DMS153 (cell line): Measurements from ENCODE around the gene SYTL2.
"Not testable (repeated sequence)": the region's sequence is repeated elsewhere in the genome, so short reads cannot be mapped to it uniquely, and the experiment has no call there.

Experiments used
- DNase-seq: peaks from one replicate; lab custom pipeline; 2025; lab: John Stamatoyannopoulos, UW

The SYTL2 gene

DNA sequence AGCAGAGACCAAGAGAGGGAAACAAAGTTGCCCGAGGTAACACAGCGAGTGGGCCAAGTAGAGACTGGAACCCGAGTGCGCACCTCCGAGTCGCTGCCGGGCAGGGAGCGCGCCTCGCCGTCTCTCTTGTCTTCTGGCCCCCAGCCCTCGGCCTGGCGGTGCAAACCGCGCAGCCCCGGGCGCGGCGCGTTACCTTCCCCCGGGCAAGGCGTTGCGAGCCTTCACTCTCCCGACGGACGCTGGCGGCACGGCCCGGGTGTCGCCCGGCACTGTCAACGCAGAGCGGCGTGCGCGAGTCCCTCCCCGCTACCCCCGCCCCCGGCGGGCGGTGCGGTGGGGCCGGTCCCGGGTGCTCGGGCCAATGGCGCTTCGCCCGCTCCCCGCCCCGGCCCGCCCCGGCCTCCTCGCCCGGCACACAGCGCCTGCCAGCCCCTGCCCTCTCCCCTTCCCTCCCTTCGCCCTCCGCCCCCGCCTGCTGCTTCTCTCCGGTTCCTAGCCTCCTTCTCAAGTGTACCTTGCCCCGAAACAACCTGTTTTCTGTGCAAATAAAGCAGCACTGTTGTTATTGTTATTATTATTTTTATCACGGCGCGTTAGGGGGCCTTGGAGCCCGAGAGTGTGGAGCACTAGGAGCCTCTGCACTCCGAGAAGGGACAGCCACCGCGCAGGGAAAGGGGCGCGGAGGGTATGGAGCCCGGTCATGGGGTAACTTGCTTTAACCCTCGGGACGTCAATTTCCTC, at the start of gene SYTL2:
Gene SYTL2, minus strand, starts transcription at position 271 of the 741 bp plus-strand sequence. CDS start 53,416 bp downstream, outside the sequence.
- no peak for DNase-seq

- not testable (repeated sequence) for DNase-seq
These were observed 48.6 kb upstream of the SYTL2 start for GRCh38 chr11:85859541-85859940.

DNA sequence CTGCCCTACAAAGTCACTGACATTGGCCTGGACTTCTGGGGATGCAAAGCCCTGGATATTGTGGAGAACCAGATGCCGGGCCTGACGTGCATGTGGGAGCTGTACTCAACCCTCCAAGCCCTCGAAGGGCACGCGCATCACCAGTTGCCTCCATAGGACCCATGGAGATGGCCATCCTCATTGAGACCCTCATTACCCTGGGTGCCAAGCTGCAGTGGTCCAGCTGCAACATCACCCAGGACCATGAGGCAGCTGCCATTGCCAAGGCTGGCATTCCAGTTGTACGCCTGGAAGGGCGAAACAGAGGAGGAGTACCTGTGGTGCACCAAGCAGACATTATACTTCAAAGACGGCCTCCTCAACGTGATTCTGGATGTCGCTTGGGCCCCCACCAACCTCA, 46.2 kb upstream of the SYTL2 start:
- DNase-seq = no peak

DNA sequence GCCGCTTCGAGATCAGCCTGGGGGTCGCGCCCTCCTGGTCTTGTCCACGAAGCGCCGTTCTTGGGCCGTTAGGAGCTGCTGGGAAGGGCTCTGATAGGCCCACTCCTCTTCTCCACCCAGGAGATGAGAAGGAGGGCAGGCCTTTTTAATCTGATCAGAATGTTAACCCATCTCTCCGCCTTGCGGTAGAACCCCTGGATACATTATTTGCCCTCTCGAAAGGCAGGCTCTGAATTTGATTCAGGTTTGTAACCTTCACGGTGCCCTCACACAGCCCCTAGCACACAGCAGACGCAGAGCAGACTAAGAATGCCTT, 44.4 kb upstream of the SYTL2 start, which contains the start of gene CCDC83:
Gene CCDC83, plus strand, starts transcription at position 43 of the 316 bp plus-strand sequence. CDS start 9,741 bp downstream, outside the sequence.
- no peak for DNase-seq

- peak; percentile 89 for DNase-seq
These were observed 43.8 kb upstream of the SYTL2 start for GRCh38 chr11:85854557-85855340.

DNA sequence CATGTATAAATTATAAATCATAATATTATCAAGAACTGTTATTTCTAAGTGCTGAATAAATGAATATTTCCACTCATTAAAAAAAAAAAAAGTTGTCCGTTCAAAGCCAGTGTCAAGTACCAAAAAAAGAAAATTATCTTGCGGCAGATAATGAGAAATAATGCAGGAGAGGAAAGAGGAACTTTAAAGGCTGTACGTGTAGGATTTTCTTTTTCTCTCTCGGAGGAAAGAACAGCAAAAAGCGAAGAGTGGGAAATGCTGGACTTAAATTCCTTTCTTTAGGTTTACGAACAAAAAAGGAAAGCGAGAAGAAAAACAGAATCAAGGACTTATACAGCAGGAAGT, 43.2 kb upstream of the SYTL2 start:
- DNase-seq = no peak

GRCh38 chr11:85853541-85853940, 42.6 kb upstream of the SYTL2 start:
- not testable (repeated sequence) for DNase-seq

- not testable (repeated sequence) for DNase-seq
These were observed 41.8 kb upstream of the SYTL2 start for GRCh38 chr11:85852754-85853153.

DNA sequence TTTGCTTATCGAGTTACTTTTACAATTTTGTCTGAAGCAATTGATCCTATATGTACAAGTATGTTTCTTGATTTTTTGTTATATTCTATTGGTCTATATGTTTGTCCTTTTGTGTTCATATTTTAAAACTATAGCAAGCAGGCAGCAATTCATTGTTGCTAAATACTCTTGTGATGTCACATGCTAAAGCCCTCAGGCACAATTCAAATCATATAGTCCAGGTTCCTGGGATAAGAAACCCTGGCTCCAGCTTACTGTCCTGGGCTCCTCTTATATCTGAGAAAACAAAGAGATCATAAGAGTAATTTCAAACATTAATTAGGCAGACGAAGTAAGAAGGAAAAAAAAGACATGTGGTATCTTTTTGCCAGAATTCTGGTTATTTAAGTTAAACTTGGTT, 37.6 kb upstream of the SYTL2 start:
- DNase-seq = no peak

DNA sequence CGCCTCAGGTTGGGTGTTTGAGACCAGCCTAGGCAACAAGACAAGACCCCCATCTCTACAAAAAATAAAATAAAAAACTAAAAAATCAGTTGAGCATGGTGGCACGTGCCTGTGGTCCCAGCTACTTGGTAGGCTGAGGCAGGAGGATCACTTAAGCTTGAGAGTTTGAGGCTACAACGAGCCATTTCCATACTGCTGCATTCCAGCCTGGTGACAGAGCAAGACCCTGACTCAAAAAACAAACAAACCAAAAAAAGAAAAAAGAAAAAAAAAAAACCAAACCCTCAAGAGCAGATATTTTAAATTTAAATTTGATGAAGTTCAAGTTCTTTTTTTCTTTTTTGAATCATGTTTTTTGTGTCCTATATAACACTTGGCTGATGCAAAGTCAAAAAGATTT, 37.1 kb upstream of the SYTL2 start:
- no peak for DNase-seq

DNA sequence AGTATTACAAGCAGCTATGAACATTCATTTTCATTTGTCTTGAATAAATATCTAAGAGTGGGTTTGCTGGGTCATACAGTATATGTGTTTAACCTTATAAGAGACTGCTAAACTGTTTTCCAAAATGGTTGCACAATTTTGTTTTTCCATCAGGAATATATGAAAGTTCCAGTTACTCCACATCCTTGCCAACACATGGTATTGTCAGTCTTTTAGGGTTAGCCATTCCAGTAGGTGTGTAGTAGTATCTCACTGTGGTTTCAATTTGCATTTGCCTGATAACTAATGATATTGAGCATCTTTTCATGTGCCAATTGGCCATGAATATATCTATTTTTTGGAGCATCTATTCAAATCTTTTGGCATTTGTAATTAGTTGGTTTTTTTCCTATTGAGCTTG, 36.5 kb upstream of the SYTL2 start:
- DNase-seq = no peak

GRCh38 chr11:85845124-85845631, 34.2 kb upstream of the SYTL2 start:
- DNase-seq = no peak

- no peak for DNase-seq
These were observed 33.6 kb upstream of the SYTL2 start for GRCh38 chr11:85844439-85845123.

GRCh38 chr11:85843929-85844328, 33.0 kb upstream of the SYTL2 start:
- no peak for DNase-seq

- DNase-seq = not testable (repeated sequence)
These were observed 30.0 kb upstream of the SYTL2 start for GRCh38 chr11:85840932-85841331.

- DNase-seq = no peak
These were observed 24.8 kb upstream of the SYTL2 start for GRCh38 chr11:85835729-85836128.

DNA sequence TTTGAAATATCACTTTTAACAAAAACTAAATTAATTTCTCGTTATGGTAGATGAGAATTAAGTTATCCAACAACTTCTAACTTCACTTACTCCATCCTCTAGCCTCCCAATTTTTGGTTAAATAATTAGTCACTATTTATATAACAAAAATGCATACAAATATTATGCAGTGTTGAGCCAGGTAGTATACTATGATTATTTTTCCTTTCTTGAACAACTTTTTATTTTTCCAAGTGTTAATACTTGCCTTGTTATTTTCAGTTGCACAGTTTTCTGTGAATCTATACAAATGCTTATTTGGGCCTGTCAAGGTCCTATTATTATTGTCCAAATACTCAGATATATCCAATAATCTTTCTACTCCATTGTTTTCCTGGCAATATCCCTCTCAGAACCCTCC, 24.3 kb upstream of the SYTL2 start:
- DNase-seq = no peak

DNA sequence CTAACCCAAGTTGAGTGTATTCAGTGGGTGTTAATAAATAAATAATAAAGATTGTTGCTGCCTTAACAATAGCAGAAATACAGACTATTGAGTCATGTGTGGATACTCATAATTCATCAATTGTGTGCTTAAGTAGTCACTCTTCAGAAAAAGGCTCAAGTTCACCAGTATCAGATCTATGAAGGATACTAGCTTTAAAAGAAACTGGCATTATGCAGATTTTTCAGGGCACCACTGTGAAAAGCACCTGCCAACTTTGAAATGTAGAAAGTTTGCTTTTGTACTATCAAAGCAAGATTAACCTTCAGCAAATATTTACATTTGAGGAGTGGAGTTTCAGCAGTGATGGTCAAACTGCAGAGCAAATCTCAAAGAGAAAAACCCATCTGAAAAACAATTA, 20.1 kb upstream of the SYTL2 start:
- no peak for DNase-seq

GRCh38 chr11:85829172-85829571, 18.2 kb upstream of the SYTL2 start:
- DNase-seq = no peak

DNA sequence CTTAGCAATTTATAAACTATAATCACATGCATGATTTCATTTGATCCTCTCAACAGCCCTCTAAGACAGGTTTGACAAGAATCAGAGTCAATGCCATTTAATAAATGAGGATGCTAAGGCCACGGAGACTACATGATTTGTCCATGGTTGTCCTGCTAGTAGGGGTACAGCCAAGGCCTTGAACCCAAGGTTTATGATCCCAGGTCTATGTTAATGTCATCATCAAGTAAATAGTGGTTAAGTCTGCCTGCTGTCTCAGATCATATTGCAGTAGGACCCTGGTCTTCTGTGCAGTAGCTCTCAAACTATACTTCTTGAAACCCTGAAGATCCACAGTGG, 17.7 kb upstream of the SYTL2 start:
- no peak for DNase-seq

DNA sequence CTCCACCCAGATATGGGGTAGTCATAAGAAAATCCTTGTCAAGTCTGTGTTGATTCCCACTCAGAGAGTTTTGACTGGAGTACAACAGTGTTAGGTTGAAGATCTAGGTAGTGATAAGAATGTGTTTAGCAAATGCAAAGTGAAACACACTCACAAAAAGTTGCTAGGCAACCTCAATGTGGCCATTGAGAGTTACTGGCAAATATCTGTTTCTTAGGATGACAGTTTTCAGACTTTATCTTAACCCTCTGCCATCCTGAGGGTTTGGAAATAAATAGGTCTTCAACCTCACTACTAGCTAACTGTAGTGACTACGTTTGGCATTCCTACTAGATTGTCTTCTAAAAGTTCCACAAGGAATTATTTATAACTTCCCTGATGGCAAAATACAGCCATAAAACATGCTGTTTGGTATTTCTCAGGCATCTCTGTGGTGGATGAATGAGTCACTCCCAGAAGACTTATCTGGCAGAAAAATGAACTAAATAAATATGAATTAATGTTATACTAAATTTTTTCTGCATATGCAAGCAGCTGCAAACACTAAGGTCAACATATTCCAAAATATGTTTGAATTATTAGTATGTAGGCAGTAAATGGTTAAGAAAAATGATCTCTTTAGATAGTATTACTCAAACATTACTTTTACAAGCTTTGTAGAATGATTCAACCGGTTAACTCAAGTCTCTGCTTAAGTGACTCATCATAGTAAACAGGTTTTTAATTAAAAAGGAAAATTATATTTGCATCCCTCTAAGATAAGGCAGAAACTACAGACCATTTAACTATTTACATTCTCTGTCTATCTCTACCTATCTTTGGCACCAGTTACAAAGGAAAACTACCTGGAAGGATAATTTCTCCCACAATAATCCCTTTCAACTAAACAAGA, 17.1 kb upstream of the SYTL2 start:
- DNase-seq = no peak
